Fibroblast of skin of back (primary cell): ENCODE data around the gene PTPN20. TPM values are rescaled to one million over a fixed set of nuclear protein-coding genes. Genes with fewer than 3 reads are reported as not detected.
"Not testable (repeated sequence)": the region's sequence is repeated elsewhere in the genome, so short reads cannot be mapped to it uniquely, and the experiment has no call there.

Source experiments
- DNase-seq: peaks from one replicate; pipeline ENCODE4 v3.0.0-alpha.2; 2013
- polyA plus RNA-seq, 2 experiments: library from polyadenylated mRNA; unstranded; fragments of 120-200 nt; gene quantifications; one replicate each; pipeline ENCODE4 v1.2.1, GENCODE V29; 2013; ENCODE audit not compliant: insufficient read length in 2 of 2

Gene PTPN20, protein sequence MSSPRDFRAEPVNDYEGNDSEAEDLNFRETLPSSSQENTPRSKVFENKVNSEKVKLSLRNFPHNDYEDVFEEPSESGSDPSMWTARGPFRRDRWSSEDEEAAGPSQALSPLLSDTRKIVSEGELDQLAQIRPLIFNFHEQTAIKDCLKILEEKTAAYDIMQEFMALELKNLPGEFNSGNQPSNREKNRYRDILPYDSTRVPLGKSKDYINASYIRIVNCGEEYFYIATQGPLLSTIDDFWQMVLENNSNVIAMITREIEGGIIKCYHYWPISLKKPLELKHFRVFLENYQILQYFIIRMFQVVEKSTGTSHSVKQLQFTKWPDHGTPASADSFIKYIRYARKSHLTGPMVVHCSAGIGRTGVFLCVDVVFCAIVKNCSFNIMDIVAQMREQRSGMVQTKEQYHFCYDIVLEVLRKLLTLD
- 0.40 TPM for polyA plus RNA-seq (2013, experiment 1 of 2; ENCODE audit: insufficient read length)
- 0.61 TPM for polyA plus RNA-seq (2013, experiment 2 of 2; ENCODE audit: insufficient read length)

DNA sequence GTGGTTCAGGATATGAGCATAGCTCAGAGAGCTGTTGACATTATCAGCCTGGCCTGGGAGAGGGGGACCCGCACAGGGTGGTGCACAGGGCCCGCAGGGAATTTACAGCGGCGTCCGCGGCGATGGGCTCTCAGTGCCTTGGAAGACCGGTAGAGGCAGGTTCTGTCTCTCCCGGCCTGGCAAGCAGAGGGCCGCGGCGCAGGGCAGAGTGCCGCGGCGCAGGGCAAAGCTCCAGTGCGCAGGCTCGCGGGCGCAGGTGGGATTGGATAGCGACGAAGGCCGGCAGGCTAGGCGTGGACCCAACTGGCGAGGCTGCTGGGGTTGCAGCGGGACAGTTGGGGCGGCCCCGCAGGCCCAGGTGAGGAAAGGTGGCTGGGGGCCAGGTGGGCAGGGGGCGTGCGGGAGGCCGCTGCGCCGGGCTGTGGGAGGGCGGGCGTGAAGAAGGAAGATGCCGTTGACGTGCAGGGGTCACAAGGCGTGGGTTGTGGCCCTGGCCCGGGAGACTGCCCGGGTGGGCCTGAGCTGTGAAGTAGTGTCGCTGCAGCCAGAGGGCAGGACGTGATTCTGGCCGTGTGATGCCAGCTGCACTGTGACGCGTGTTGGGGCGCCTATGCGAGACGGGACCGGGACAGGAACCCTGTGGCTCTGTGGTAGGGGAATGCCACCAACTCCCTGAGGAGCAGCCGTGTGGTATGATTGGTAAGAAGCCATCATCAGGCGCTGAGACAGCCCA, at the start of gene PTPN20:
Gene PTPN20 (plus strand): TSS at position 285 of the 733 bp plus-strand sequence. CDS start 21,072 bp downstream, outside the sequence.
- peak; percentile 1 for DNase-seq

DNA sequence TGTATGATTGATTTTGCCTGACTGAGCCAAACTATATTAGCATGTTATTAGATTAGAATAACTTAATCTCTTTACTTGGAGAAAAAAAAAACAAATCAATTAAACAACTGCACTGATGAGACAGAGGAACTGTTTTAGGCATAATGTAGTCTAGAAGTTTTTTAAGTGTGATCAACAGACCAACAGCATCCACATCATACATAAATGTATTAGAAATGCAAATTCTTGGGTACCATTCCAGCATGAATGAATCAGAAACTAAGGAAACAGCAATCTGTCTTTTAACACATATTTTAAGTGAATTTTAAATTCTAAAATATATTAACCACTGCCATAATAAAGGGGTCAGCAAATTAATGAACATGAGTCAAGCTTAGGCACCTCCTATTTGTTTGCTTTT, 41.5 kb upstream of the PTPN20 start:
- not testable (repeated sequence) for DNase-seq

DNA sequence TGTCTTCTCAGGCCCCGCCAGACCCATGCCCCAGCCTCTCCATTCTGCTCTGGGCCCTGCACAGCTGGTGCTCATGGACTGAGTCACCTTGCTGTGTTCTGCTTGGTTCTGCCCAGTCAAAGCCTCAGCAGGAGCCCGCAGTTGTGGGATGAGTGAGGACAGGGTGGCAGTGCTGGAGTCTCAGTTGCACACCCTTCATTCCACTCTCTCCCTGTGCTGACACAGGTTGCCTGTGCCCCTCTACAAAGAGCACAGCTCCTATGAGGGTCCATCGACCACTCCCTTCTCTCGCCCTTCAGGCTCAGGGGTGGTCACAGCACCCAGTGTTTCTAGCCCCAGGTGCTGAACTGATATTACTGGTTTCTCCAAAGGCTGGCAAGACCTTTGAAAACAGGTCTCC, 39.6 kb upstream of the PTPN20 start:
- DNase-seq: not testable (repeated sequence)

DNA sequence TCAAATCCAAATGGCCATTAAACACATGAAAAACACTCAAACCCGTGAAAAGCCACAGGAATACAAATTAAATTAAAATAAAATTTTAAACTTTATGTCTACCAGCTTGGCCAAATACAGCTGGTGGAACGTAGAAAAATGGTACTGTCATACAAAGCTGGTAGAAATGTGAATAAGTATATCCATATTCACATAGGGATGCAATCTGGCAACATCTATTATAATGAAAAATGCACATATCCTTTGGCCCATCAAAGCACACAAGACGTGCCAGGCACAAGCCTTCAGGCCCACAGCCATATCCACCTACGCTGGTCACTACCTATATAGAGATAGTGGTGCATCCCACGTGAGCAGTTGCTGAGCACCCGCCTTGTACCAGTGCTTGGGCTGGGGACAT, 35.9 kb upstream of the PTPN20 start:
- not testable (repeated sequence) for DNase-seq

DNA sequence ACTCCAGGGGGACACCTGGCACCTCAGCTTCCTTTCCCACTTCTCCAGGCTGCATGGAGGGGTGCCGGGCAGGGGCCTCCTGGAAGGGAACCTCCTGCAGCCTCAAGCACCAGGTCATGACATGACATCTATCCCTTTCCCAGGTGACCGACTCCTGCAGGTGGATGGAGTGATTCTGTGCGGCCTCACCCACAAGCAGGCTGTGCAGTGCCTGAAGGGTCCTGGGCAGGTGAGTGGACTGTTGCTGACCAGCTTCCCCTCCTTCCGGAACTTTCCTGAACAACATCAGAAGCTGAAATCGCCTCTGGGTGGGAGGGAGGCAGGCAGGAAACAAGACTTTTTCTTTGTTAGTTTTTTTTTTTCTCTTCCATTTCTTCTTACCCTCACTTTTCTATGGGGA, 34.5 kb upstream of the PTPN20 start:
- DNase-seq: not testable (repeated sequence)

DNA sequence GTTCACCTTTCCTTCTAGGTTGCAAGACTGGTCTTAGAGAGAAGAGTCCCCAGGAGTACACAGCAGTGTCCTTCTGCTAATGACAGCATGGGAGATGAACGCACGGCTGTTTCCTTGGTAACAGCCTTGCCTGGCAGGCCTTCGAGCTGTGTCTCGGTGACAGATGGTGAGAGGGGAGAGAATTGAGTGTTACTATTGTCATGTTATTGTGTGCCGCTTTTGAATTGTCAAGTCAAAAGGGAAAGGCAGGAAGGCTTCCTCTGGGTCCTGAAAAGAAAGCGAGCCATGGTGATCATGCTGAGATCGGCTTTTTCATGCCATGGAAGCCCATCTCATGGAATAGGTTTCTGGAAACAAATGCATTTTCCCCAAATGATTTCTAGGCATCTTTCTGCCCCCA, 32.5 kb upstream of the PTPN20 start:
- DNase-seq: not testable (repeated sequence)

DNA sequence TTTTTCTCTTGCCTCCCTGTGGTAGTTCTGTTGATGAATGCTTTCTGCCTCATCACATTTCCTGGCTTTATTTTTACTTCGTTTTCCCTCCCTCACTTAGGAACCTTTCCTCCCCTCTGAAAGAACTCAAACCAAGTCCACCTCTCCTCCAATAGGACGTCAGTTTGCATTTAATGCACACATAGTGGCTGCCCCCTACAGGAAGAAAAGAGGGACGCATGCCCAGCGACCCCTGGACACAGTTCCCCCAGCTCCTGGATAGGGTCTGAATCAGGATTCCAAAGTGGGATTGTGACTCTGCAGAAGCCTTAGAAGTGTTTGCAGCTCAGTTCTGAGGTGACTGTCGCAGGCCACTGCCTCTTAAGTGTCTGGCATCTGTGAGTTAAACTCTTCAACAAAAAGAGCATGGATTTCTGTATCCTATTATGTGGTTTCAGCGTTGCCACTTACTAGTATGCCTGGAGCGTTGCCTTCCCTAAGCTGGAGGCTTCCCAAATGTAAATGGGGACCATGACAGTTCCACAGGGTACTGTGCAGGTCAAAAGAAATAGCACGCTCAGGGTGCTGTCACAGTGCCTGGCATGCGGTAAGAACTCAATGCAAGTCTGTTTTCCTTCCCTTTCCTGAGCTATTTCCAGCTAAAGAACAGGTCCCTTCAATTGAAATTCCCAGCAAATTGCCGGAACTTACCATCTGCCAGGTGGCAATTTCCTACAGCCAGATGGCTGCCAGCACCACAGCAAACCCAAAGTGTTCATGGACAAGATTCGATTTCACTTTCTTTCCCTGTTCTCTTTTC, 20.2 kb upstream of the PTPN20 start:
- DNase-seq: not testable (repeated sequence)

DNA sequence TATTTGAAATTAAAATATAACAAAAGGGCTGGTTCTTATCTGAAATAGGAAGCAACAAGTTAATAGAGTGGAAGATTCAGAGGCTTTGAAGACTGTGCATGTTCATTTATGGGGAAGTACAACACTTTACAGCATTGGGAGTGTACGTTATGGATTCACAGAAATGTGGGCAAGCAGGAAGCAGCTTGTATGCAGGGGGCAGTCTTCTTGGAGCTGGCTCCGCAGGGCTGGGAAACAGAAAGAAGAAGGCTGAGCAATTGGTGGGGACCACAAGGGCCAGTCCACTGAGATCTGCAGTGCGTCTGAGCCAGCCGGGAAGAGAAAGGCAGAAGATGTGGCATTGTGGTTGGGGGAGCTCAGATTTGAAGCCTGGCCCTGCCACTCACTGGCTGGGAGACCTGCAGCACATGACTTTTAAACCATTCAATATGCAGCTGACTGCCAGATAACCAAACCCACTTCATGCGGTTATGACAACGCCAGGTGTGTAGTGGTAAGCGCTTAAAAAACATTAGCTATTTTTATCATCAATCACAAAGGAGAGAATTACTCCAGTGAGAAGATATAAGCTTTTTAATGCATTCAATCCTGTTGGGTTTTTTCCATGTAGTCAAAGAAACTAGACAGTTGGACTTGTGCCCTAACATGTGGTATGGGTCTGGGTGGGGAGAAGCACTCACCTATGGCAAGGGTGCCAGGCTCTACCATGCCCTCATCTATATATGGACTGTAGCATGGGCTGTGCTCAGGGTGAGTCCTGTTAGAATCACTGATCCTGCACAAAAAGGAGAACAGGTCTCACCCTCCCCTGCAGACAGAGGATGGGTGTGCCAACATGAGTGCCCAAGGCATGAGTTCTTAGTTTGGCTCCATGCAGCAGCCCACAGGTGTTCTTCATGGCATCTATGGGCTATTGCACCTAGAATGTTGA, 14.2 kb upstream of the PTPN20 start:
- DNase-seq: not testable (repeated sequence)

DNA sequence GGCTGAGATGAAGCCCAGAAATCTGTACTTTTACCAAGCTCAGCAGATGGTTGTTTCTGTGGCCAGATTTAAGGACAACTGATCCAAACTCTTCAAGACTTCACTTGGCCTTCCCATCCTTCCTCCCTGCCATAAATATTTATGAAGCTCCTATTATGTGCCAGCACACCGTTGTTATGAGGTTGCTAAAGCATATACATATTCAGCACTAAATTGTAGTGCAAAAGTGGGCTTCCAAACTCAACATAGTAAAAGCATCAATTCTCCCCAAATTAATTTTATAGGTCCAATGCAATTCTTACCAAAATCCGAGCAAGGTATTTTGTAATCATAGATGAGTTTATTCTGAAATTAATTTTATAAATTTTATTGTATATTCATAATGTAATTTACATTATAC, 10.0 kb upstream of the PTPN20 start:
- not testable (repeated sequence) for DNase-seq

DNA sequence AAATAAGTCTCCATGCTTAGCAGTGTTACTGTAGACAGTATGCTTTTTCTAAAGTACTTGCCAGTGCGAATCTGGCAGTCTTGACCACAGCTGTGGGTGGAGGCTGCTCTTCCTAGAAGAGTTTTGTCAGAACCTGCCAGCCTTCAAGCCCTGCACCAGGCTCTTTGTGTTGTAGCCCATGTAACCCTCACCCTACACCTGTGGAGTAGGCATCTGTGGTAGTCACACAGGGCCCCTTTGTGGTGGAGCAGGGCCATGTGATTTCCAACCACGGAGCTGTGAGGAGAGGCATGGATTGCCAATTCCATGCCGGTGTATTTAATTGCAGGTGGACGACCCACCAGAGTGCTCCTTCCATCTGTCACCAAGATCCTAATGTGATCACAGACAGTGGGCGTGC, 7.4 kb upstream of the PTPN20 start:
- DNase-seq: not testable (repeated sequence)

DNA sequence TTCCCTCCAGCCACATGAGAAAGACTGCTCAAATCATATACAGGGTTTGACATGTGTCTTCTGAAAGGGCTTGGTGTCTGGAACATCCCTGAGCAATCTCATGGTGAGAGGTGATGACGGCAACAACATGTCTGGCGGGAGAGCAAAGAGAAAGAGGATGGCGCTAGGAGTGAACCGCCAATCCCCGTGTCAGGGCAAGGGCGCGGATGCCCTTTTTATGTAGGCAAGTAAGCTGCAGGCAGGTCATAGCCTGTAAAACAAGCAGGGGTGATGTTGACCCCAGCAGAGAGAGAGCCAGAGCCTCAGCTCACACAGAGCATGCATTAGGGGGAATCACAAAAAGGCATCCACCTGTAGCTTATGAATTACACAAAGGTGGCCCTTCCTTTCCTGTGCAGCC, 4.9 kb upstream of the PTPN20 start:
- DNase-seq: not testable (repeated sequence)

DNA sequence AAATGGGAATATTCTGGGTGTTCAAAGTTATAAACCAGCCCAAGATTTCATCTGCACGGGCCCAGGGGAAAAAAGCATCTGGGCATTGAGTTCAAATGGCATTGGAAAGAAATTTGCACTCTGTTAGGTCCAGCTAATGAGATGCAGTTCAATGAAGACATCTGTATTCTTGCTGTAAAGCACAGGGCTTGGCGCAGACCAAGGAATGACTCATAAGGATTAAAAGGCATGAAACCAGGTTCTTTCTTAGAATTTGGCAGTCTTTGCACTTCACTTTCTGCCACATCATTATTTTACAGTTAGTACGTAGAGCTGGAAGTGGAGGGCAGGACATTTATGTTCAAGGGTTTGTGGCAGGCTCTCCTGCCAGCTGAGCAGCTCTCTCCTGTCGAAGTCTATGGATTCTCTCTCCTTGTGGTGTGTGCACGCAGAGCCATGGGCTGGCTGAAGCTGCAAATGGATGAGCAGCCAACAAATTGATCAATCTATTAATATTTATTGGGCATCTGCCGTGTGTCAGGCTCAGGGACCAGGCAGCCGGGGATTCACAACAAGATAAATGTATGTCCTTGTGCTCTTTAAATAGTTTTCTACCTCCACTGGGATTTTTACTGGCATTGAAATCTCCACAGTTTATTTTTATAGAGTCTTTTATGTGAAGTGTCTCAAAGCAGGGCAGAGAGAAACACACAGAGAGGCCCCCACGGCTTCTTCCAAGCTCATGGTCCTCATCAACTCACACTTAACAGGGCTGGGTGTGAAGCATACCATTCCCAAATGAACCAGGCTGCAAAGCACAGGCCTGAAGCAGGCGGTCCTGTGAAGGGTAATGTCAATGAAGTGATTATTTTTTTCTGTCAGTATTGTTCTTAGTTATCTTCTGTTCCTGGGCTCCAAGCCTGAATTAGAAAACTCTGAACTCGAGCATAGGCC, 3.8 kb upstream of the PTPN20 start:
- DNase-seq: not testable (repeated sequence)

DNA sequence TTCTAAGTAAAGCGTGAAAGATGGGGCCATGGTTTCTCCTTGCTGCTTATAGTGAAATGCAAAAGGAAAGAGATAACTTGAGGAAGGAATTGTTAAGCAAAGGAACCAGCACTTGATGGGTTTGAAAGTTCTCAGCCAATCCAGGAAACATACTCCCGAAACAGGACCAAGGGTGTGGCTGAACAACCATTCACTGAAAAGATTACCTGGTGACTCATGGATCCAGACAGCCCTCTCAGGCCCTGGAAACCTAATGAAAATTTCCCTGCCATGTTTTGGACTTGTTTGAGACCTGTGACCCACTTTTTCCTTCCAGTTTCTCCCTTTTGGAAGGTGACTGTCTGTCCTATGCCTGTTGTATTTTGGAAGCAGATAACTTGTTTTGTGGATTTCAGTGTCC, 11.3 kb downstream of the PTPN20 start:
- not testable (repeated sequence) for DNase-seq

DNA sequence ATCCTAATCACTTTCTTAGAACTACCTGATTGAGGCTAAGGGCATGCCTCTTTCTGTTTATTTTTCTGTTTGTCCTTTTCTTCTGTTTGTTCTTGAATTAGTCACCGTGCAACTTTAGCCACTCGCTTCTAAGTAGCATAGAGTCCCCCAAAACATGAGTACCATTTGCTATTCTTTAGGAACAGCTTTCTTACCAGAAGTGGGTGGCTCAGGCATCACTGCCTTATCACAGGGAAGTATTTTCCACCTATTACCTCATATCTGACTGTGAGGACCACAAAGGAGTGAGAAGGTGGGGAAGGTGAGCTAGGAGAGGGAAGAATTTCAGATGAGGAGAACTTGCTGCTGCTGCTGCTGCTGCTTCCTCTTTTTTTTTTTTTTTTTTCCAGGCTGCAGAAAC, 13.9 kb downstream of the PTPN20 start:
- DNase-seq: not testable (repeated sequence)

DNA sequence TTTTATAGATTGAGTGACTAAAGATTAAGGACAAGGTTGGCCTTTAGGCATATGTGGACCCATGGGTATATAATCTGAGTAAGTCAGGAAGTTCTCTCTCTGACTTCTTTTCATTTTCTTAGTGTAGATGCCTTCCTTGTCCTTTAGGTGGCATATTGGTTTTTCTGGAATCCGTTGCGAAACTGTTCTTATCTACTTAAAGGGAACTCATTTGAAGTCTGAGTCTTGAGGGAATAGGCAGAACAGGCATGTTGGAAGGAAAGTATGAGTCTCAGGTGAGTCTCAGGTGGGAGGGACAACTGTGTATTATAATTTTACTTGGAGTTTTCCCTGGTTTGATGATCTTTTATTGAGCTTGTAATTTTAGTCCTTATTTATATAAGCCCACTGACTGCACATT, 14.6 kb downstream of the PTPN20 start:
- not testable (repeated sequence) for DNase-seq

DNA sequence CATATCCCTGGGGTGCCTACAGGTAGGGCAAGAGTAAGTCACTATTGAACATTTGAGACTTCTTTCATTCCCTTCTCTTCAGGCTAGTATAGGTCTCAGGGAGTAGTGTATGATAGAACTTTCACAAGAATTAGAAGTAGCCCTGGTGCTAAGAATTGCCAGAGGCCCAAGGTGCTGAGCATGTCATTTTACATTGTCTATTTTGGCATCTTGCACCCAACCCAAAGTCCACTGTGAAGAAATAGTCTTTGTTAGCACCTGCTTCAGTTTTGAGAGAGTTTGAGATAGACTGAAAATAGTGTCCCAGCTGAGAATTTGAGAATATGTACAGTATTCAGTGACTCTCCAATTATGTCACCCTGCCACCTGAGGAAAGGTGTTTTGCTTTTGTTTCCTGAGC, 17.6 kb downstream of the PTPN20 start:
- not testable (repeated sequence) for DNase-seq

DNA sequence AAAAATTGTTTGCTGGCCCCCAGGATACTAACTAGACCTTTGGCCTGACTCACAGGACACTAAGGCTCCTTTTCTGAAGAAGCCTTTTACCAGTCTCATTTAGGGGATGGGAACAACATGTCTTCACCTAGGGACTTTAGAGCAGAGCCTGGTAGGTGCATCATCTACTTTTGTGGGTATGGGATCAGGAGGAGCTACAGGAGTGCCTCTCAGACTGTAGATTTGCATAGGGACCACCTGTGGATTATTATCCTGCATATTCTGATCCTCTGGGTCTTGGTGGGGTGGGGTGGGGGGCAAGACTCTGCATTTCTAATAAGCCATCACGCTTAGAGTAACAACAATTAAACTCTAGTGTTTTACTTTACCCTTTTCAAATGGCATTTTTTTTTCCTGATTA, 21.2 kb downstream of the PTPN20 start:
- DNase-seq: not testable (repeated sequence)

DNA sequence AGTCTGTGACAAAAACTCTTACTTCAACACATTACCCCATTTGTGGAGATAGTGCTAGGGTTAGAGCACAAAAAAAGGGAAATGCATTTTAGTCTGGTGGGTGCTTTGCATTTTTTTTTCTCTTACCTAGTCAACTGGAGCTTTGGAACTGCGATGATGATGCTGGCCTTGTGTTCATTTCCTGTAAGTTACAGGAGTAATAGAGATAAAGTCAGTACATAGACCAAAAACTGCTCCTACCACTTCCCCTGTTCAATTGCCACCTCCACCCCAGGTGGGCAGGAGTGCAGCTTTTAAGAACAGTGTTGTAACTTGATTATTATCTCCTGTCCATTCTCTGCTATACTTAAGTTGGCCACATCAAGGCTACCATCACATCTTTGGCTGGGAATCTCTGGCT, 29.9 kb downstream of the PTPN20 start:
- not testable (repeated sequence) for DNase-seq

DNA sequence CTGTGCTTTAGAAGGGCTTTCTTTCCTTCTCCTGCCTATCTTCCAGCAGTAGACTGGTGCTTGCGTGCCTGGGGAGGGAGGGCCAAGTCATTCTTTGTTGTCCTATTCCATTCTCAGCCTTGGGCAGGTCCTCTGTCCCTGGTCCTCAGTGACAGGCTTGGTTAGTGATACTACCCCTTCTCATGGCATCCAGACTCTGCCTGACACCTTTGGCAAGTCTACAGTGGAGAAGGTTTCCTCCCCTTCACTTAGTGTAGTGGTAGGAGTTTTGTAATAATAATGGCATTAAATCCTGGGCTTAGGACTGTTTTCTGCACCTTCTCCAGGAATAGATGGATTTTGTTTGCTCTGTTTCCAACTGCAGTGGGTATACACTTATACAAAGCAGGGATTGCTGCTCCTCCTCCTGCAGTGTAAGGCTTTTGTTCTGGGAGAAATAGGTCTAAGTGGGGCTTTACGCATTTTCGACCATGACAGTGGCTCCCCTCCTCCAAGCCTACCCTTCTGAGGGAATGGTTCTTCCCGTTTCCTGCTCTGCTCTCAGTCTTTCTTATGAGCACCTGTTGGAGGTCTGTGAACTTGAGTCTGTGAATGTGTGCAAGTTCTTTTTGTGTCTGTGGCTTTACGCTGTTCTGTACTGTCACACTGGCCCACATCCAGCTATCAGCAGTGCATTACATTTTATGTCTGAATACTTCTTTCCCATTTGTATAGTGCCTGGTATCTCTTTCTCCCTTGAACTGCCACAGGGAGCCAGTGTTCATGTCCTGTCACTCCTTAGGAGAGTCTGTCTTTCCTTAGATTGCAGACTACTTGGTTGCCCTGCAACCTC, 37.7 kb downstream of the PTPN20 start:
- DNase-seq: not testable (repeated sequence)
